Measurements from ENCODE around the gene TRABD2A.

DNA sequence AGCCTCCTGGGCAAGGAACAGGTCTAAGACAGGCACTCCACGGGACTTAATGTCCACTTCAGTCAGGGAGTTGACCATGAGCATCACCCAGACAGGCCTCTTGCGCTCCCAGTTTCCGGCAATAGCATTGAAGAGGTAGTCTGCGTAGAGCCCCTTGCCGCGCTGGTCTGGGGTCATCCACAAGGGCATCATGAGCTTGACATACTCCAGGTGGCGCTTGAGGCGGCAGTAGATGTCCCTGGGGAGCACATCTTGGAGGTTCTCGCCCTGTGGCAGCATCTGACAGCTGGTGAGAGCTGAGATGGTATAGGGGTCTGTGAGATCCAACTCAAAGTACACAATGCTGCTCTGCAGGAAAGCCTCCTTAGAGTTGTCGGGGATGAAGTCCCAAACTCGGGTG is 10.6 kb downstream of the TRABD2A start:
- TF ChIP-seq, protein P1, sequence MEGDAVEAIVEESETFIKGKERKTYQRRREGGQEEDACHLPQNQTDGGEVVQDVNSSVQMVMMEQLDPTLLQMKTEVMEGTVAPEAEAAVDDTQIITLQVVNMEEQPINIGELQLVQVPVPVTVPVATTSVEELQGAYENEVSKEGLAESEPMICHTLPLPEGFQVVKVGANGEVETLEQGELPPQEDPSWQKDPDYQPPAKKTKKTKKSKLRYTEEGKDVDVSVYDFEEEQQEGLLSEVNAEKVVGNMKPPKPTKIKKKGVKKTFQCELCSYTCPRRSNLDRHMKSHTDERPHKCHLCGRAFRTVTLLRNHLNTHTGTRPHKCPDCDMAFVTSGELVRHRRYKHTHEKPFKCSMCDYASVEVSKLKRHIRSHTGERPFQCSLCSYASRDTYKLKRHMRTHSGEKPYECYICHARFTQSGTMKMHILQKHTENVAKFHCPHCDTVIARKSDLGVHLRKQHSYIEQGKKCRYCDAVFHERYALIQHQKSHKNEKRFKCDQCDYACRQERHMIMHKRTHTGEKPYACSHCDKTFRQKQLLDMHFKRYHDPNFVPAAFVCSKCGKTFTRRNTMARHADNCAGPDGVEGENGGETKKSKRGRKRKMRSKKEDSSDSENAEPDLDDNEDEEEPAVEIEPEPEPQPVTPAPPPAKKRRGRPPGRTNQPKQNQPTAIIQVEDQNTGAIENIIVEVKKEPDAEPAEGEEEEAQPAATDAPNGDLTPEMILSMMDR (IDR thresholded peaks at IDR 0.05): no peak
- no peak for TF ChIP-seq POLR2A (IDR thresholded peaks at IDR 0.05)

Data from uterus (tissue), 2 donors.